Measurements from ENCODE around the gene PYGO1.
"Not testable (repeated sequence)": the region's sequence is repeated elsewhere in the genome, so short reads cannot be mapped to it uniquely, and the experiment has no call there.

PYGO1 gene

DNA sequence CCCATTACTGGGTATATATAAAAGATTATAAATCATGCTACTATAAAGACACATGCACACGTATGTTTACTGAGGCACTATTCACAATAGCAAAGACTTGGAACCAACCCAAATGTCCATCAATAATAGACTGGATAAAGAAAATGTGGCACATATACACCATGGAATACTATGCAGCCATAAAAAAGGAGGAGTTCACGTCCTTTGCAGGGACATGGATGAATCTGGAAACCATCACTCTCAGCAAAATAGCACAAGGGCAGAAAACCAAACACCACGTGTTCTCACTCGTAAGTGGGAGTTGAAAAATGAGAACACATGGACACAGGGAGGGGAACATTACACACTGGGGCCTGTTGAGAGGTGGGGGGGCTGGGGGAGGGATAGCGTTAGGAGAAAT is 82.7 kb downstream of the PYGO1 start:
- not testable (repeated sequence) for DNase-seq

DNA sequence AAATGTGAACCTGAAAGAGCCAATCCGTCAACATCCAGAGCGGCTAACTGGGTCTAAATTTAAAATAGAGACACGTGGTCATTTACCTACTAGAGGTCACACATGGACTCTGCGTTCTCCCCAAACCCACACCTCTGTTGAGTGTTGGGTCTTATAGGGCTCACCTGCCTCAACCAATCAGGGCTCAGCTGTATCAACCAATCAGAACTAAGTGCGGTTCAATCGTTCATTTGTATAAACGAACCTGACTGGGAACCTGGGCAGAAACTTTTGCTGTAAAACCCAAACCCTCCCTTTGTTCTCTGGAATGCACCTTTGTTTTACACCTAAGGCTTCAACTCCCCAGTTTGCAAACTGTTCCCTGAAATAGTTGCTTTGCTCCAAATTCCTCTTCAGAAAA is 89.0 kb downstream of the PYGO1 start:
- DNase-seq: no peak

DNA sequence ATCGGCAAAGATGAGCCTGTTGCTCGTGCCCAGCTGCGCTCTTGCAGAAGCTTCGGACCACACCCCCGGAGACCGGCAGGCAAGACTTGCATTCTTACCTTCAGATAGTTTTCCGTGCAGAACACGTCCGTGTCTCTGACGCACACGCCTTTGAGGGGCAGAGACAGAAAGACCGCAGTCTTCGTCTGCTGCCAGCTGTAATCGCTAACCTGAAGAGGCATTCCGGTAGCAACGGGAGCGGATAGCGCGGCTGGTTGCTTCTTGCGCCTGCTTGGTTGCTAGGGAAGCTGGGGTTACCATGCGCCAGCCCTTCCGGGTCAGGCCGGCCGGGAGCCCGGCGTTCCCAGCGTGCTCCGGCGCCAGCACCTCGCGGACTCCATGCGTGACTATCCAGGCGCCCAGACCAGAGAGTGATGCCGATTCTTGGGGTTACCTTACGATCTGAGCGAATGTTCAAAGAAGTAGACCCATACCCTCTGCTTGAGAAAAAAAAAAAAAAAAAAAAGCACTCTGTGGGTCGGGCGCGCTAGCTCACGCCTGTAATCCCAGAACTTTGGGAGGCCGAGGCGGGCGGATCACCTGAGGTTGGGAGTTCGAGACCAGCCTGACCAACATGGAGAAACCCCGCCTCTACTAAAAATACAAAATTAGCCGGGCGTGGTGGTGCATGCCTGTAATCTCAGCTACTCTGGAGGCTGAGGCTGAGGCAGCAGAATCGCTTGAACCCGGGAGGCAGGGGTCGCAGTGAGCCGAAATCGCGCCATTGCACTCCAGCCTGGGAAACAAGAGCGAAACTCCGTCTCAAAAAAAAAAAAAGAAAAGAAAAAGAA is 89.8 kb downstream of the PYGO1 start:
- peak; percentile 74 for DNase-seq

GRCh38 chr15:55496716-55497115 is 91.4 kb downstream of the PYGO1 start:
- no peak for DNase-seq

DNA sequence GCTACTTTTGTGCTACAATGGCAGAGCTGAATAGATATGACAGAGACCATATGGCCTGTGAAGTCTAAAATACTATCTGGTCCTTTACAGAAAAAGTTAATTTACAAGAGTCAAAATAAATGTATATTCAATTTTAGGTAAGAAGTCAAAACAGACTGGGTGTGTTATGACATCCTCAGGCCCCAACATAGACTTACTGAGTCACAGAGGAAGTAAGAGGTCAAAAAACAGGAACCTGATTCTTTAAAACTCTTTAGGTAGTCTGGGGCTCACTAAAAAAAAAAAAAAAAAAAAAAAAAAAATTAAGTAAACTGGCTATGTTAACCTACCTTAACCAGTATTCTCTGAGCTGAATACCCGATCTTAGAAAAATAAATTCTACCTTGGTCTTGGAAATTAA is 93.2 kb downstream of the PYGO1 start:
- DNase-seq: no peak

- not testable (repeated sequence) for DNase-seq
Observed at GRCh38 chr15:55488952-55489600, 99.1 kb downstream of the PYGO1 start.

Measured in NCI-H510A treated with DMSO at 0.1 percent for 48 hours (cell line).